HCEC 1CT (cell line): ENCODE data around the gene ESR1.
"Not testable (repeated sequence)": the region's sequence is repeated elsewhere in the genome, so short reads cannot be mapped to it uniquely, and the experiment has no call there.

Experiments
- DNase-seq: peaks from one replicate; pipeline ENCODE4 v3.0.0-alpha.2; 2017

The ESR1 gene

DNA sequence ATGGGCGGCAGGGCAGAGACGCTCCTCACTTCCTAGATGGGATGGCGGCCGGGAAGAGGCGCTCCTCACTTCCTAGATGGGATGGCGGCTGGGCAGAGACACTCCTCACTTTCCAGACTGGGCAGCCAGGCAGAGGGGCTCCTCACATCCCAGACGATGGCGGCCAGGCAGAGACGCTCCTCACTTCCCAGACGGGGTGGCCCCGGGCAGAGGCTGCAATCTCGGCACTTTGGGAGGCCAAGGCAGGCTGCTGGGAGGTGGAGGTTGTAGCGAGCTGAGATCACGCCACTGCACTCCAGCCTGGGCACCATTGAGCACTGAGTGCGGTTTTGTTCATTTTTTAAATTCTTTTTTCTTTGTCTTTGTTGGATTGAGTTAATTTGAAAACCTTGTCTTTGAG is 92.3 kb downstream of the ESR1 start:
- DNase-seq = not testable (repeated sequence)

DNA sequence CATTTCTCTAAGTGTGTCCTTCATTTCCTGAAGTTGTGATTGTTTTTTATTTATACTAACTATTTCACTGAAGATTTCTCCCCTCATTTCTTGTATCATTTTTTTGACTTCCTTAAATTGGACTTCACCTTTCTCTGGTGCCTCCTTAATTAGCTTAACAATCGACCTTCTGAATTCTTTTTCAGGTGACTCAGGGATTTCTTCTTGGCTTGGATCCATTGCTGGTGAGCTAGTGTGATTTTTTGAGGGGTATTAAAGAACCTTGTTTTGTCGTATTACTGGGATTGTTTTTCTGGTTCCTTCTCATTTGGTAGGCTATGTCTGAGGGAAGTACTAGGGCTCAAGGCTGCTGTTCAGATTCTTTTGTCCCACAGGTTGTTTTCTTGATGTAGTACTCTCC is 92.8 kb downstream of the ESR1 start:
- no peak for DNase-seq

DNA sequence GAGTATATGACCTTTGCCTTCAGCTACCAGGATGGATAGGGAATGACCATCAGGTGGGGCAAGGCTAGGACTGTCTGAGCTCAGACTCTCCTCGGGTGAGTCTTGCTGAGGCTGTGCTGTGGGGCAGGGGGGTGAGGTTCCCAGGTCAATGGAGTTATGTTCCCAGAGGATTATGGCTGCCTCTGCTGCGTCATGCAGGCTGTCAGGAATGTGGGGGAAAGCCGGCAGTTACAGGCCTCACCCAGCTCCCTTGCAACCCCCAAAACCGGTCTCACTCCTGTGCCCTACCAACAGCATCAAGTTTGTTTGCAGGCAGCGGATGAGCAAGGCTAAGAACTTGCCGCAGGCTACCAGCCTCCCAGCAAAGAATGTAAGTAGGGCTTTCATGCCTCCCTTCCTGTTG is 93.5 kb downstream of the ESR1 start:
- DNase-seq = peak; percentile 45

DNA sequence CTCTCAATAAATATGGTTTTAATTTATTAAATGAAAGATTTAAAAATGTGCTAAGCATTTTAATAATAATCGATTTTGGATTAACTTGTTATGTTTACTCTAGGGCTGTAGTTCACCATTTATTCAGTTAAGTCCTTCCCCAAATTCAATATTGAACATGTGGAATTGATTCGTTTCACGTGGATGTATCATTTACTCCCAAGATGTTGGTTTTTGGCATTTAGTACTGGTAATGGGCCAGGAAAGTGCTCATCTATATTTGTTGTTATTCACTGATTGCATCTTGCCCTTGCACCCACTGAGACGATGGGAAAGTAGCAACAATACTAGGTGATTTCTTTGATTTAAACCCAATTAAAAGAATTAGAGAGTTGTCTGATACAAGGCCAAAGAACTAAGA is 97.1 kb downstream of the ESR1 start:
- no peak for DNase-seq

DNA sequence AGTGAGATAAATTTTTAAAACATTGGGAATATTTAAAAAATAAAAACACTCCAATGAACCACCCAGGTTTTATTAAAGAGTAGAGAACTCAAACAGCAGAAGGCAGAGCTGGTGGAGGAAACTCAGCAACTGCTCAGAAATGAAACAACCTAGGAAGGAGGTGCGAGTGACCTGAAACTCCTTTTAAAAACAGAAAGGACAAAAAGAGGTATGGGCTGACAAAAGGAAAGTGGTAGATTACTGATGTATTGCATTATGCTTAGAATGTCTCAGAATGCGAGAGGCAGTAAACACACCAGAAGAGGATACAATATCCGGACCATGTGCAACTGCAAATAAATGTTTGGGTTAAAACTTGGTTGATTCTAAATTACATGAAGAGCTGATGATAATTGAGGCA is 97.6 kb downstream of the ESR1 start:
- DNase-seq = no peak

DNA sequence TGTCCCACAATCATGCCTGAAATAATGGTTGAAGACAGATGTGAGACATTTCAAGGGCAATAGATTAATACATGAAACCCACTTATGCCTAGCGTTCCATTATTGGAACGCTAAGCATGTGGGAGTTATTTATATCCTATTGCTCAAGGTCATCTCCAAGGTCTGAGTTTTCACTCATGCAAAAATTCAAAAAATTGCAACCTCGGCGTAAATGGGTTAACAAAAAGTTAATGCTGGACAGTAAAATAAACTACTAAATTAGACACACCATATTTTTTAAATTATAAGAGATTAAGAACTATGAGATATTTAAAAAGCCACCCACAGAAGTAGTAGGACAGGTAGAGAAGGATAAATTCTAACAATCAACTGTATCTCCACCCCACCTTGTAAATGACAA is 98.4 kb downstream of the ESR1 start:
- no peak for DNase-seq

DNA sequence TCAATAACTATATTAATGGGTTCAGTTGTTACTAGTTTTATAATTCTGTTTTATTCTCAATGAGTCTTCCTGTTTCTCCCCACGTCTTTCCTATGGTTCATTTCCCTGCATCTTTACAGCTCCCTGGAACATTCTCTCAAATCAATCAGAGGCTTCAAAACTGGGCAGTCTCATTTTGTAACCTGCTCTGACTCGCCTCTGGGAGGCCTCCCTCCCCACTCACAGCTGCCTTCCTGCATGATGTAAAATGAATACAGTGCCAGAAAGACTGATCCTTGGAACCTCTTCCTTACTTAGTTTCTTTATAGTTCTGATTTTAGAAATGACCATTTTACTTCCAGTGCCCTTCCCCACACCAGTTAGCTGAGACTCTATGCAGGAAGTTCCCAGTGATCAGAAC is 103.9 kb downstream of the ESR1 start:
- no peak for DNase-seq

DNA sequence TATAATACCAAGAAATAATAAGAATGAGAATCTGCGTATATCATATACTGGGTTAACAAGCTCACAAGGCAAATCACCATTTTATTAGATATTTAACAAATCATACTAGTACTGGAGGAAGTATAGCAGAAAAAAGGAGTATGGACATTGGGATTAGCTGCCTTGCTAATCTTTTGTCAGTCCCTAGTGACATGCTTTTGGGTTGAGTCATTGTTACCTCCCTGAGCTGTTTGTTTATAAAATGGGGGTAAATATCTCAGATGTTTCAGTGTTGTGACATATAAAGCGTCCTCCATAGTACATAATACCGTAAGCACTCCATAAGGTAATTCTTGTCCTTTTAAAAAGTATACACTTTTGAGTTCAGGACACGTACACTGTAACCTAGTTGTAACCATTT is 107.0 kb downstream of the ESR1 start:
- peak; percentile 59 for DNase-seq

DNA sequence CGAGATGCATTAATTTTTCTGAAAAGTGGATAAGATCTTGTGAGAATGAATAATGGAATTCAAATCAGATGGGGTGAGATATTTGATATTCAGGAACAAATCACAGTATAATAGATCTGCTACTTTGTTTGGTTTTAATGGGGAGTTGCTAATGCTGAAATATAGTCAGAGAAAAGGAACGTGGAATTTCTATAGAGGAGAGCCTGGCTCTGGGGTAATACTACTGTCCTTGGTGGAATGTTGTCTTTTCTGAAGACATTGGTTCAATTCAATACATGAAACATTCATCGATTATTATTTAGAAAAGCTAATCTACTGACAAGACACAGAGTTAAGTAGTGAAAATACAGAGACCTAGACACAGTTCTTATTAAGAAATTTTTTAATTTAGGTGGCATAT is 108.6 kb downstream of the ESR1 start:
- DNase-seq = peak; percentile 15

DNA sequence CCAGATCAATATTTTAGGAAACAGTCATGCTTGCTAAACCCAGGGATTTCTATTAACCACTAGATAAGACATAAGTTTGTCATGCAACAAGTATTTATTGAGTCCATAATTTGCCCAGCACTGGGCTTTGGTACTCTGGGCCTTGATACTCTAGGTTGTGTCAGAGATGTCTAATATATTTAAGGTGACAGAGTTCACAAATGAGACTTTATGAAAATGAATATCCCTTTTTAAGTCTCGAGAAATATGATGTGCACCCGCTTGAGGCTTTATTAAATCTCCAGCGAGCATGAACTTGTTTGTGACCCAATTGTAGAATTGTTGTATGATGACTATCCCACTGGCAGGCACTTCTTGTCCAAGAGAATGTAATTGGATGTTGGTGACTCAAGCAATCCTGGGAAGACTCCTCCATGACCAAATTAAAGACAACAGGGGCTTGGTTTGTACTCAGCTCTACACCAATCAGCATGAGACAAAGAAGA is 109.2 kb downstream of the ESR1 start:
- DNase-seq = peak; percentile 96

DNA sequence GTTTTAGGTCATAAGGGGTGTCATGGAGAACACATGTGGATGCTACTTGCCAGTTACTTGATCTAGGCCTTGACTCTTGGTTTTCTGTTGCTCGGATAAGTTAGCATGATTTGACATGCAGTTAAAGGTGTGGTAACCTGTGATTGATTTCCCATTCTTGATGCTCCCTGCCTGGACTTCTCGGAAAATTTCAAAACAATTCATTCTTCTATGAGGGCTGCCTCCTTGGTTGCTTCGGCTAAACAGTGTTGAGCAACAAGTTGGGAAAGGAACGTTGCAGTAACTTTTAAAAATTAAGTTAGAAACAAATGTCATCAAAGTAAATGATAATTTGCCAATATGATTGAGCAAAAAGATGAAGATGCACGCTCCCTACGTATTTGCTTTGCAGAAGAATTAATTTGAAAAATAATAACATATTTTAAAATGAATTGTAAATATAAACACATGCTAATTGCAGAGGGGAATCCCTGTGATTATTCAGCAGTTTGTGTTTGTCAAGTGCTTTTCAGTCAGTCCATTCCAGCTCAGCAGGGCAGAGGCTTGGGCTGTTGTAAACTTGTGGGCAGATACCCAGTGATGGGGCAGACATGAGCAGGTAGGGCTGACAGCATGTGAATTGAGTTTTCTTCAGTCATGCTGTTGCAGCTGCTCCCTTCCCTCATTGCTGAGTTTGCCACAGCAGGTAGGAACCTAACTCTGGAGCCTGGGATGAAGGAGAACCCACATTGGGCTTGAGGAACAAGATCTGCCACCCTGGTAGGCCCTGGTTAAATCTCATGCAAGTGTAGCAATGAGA is 110.2 kb downstream of the ESR1 start:
- peak; percentile 2 for DNase-seq

DNA sequence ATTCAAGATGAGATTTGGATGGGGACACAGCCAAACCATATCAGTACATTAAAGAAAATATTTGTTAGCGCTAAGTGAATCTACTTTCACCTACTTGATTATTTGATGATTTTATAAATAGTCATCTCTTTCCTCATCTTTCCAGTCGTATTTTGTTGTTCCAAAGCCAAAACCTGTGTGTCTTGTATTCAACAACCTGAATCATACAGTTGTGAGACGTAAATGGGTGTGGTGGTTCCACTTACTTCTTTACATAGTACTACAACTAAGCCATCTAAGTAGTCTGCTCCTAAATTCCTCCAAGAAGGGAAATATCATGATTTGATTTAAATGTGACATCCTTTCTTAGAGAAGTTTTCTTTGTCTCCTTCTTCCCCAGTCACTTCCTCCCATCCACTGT is 132.8 kb downstream of the ESR1 start:
- no peak for DNase-seq

DNA sequence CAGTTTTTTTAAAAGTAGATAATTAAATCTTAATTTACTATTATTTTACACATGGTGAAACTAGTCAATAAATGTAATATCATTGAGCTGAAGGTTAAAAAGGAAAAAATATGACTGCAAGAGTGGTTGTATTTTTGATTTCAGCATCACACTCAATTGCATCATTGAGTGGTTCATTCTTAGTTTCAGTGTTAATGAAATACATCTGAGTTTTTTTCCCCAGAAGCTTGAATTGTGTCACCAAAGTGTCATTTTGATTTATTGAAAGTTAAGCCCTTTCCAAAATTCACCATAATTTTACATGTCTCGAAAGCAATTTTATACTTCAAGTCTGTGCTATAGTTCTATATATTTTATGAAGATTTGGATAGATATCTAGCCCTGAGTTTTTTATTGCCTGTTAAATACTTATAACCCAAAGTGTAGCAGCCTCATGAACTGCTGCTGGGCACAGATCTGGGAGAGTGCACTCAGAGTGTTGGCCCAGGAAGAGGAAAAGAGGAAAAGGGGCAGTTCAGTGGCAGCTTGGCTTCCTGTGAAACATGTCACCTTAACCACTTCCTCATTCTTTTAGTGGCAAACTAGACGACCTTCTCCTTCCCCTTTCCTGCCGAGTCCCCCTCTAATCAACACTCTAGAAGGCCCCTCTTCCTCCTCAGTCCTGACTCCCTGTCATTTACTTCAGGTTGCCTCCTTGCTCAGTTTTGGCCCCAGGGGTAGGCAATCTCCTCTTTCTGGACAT is 140.7 kb downstream of the ESR1 start:
- DNase-seq = no peak

DNA sequence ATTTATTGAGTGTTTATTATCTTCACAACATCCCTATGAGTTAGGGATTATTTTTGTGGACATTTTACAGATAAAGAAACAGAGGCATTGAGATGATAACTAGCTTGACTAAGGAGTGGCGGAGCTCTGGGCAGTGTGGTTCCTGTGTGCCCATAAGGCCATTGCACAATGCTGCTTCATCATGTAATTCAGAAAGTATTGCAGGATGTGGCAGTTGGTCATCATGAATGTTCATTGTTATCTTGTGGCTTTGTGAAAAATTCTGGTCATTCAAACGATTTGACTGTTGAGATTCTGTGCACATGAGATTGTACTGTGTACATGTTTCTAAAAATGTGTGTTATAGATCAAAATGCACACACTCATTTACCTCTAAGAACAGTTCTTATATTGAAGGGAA is 150.8 kb downstream of the ESR1 start:
- peak; percentile 74 for DNase-seq

DNA sequence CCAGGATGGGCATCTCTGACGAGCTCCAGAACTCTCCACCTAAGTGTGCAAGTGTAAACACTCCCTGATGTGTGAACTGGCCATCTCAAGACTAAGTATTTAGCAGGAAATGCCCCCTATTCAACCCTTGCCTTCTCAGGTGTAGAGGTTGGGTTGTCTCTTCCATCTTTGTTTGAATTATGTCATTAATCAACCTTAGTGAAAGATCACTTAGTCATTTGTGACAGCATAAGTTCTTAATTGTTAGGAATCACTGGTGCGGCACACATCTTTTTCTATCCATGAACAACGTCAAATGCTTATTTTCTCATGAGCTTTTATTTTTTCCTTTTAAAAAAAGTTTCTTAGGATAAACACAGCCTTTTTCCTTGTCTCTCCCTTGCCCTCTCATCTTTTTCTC is 151.6 kb downstream of the ESR1 start:
- no peak for DNase-seq

DNA sequence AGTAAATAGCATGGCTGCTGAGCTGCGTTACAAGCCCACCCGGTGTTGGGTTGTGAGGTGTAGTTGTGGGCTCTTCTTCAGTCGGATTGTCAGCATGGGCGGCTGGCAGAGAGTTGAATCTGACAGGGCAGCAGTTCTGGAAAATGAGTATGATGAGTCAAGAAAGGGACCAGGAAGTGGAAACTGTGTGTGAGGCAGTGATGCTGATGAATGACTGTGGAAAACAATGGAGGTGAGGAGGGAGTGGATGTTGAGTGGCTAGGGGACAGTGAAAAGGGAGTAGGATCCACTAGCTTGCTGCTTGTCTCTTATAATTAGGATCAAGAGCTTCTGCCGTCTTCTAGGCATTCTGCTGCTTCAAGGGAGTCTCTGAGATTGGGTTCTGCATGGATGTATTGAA is 154.3 kb downstream of the ESR1 start:
- DNase-seq = no peak

DNA sequence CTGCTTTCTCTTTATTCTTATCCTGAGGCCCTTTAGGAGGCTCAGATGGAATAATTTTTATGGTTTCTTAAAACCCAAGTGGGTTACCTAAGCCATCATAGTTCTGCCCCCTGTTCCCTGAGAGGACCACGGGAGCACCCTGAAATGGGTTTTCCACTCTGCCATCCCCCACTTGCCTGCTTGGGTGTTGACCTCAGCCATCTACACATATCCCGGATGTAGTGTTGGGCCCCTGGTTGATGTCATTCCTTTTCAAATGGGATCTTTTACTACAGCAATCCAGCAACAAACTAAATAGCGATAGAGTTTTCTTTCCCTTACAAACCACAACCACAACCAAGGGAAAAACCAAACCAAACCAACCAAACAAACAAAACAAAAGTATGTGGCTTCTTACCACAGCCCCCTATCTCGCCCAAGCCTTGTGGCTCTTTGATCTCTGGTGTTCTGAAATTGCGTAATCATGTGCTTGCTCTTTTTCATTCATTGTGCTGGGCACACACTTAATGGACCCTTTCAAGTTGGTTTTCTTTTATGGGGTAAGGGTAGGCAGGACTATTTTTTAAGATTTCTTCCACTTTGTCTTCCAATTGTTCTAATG is 154.9 kb downstream of the ESR1 start:
- peak; percentile 21 for DNase-seq

DNA sequence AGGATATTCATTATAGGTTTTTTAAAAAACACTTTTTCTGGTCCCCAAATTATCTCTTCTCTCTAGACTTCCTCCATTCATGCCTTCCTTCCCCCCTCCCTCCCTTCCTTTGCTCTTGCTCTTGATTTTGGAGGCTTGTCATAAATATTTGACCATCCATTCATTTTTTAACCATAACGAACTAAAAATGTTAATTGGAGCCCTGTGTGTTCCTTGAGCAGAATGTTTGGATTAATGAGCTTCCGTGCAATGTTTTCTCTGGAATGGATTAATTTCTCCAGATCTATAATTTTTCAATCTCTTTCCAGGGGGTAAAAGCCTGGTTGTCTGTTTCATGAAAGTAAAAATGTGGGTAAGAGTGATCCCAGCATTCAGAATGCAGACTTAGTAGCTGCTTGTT is 155.5 kb downstream of the ESR1 start:
- no peak for DNase-seq

DNA sequence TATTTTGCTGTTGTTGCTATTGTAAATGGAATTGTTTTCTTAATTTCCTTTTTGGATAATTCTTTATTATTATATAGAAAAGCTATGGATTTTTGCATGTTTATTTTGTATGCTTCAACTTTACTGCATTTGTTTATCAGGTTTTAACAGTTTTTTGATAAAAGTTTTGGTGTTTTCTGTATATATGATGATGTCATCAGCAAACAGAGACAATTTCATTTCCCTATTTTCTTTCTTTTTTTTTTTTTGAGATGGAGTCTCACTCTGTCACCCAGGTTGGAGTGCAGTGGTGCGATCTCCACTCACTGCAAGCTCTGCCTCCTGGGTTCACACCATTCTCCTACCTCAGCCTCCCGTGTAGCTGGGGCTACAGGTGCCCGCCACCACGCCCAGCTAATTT is 156.9 kb downstream of the ESR1 start:
- DNase-seq = not testable (repeated sequence)

DNA sequence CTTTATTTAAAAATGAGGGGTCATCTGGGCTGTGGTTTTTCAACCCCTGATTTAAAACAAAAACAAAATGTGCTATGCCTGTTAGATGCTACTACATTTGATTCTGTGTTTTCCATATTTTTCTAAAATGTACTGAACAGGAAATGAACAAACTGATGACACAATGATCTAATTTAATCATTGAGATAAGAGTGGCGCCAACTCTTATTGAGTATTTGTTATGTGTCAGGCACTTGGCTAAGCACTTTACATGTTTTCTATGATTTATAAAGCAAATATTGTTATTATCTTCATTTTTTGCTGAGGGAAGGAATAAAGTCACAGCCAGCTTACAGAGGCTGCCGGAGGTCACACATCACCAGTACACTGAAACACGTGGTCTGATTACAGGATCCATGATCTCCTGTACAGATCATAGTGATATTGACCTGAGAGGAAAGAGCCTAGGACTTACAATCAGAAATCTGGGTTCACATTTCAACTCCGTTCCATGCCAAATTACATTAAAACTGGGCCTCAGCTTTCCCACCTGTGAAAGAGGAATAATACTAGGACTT is 166.7 kb downstream of the ESR1 start:
- DNase-seq = no peak

DNA sequence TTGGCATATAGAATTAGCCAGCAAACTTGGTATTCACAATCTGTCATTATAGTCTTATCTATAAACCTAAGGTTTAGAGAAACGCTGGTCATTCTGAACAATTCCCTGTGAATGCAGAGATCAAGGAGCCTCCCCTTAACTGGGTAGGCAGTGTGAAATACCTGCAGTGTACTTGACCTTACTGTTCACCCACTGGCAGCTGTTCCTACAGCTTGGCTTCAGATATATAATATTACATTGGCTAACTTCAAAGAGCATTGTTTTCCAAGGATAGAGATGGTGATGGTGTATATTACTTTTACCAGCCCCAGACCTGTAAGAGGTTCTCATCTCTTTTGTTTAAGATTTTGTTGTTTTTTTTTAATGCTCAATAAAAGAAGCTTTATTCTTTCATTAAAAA is 168.3 kb downstream of the ESR1 start:
- DNase-seq = no peak

DNA sequence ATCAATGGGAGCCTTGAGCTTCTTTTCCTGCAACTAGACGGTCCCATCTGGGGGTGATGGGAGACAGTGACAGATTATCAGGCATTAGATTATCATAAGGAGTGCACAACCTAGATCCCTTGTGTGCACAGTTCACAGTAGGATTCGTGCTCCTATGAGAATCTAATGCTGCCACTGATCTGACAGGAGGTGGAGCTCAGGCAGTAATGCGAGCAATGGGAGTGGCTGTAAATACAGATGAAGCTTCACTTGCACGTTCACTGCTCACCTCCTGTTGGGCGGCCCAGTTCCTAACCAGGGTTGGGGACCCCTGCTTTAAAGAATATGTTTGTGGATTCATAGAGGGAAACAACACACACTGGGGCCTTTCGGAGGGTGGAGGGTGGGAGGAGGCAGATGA is 180.7 kb downstream of the ESR1 start:
- DNase-seq = not testable (repeated sequence)

DNA sequence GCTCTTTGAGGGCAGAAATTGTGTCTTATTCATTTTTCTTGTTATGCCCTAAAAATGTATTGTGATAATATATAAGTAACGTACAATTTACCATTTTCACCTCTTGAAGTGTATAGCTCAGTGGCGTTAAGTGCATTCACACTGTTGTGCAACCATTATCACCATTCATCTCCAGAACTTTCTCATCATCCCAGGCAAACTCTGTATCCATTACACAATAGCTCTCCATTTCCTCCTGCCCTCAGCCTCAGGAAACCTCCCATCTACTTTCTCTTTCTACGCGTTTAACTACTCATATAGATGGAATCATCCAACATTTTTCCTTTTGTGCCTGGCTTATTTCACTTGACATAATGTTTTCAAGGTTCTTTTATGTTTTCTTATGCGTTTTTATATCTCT is 184.6 kb downstream of the ESR1 start:
- DNase-seq = no peak

DNA sequence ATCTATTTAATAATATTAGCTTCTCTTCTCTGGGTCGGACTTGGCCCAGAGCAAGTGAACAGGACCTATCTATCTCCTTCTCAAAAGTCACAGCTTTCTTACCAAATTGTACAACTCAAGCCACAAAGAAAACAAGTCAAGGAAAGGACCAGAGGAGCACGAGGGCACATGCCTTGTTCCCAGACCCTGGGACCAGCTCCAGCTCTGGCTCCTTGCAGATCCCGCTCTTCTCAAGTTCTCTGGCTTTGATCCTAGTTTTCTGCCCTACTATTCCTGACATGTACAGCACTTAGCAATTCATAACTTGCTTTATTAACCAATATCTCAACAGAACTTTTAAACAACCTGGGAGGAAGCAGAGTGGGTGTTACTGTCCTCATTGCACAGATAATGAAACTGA is 185.9 kb downstream of the ESR1 start:
- DNase-seq = no peak
